HG02571 (cell line): Measurements from ENCODE around the gene PRIM2.
"Not testable (repeated sequence)": the region's sequence is repeated elsewhere in the genome, so short reads cannot be mapped to it uniquely, and the experiment has no call there.

ENCODE experiments used
- ATAC-seq: cut with Tn5 transposase; IDR thresholded peaks from one replicate; pipeline ENCODE4 v1.9.1; 2021; ENCODE audit warnings: mild to moderate bottlenecking, moderate library complexity; ENCODE audit not compliant: unreplicated experiment

PRIM2 gene

DNA sequence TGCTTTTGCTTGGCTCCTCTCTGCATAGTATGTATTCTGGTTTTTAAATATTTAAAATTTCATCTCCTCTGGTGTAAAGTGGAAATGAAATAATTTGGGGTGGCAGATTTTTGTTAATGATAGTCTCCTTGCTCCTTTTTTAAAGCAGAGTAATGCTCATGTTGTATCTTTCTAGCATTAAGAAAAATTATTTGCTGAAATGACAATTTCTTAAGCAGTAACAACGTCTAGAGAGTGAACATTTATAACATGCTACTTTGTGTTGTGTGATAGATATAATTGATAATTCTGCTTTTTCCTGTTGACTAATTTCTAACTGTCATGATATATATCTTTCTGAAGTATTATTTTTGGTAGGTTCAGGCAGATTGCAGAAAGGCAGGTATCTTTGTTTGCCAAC lies 127.4 kb downstream of the PRIM2 start:
- ATAC-seq: not testable (repeated sequence)

DNA sequence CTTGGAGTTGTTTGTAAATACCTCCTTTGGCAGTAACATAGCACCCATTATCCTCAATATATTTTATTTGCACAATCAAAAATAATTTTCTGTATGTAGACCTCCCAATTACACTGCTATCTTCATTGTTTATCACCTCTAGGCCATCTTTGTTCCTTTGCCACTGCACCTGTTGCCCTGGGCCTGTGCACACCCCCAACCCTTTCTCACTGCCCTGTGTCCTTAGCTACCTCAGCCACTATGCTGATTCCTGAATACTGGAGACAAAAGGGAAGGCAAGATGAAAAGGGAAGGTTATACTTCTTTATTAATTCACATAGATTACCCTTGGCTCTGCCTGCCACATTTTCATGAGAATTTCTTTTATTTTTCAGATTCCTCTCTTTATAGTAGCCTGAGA lies 127.9 kb downstream of the PRIM2 start:
- not testable (repeated sequence) for ATAC-seq

DNA sequence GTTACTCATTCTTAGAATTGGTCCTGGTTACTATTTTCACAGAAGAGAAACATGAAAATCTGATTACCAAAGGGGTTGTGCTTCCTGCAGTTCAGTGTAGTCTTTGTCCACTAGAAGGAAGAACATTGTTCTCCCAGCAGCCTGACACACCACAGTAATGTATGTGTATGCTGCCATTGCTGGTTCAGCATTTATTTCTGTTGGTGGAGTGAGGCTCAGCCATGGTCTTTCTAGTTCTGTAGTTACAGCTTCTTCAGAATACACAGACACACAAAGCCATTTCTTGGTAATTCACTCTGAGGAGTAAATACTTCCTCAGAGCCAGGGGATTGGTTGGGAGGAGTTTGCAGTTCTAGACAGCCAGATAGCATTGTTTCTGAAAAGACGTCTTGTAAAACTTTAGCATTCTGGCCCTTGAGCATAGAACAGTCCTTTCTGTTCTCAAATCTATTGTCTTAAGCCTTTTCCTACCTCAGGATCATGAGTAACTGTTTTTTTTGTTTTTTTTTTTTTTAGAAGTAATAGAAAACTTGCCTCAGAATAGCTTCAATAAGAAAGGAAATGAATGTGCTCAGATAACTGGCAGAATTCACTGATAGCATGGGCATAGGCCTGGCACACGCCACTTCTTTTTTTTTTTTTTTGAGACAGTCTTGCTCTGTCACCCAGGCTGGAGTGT lies 128.5 kb downstream of the PRIM2 start:
- ATAC-seq: not testable (repeated sequence)

DNA sequence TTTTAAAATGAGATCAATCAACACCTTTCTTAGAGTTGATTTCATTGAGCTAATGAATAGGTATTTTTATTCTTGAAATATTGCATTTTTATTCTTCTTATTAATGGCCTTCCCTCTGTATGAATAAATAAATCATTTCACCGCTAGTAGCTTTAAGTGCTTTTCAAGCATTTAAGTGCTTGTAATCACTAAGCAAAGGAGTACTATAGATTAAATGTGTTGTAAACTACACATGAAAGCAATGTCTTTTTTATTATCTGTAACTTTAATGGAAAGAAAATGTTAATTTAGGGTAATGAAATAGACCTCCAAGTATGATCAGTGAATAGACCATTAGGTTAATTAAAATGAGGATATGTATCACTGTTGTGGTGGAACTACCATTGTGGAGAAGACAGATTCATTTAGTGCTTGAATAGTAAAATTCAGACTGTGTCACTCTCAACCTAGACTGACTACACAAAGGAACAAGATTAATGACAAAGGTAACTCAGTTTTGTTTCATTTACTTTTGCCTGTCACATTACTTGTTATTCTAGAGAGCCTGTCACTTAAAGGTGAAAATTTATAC lies 132.2 kb downstream of the PRIM2 start:
- not testable (repeated sequence) for ATAC-seq

DNA sequence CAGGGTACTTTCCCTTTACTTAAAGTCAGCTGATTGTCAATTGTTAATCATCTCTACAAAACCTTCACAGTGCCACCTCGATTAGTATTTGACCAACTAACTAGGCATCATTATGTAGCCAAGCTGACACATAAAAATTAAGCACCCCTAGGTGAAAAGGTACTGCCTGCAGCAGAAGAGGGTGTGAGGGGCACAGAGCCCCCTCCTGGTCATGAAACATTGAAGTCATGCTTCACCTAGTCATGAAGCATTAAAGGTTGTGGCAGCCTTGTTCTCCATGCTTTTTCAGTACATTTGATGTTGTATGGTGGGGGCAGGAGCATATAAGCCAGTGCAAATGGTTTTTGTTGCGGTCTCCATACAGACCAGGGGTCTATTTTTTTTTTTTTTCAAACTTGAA lies 142.4 kb downstream of the PRIM2 start:
- not testable (repeated sequence) for ATAC-seq

DNA sequence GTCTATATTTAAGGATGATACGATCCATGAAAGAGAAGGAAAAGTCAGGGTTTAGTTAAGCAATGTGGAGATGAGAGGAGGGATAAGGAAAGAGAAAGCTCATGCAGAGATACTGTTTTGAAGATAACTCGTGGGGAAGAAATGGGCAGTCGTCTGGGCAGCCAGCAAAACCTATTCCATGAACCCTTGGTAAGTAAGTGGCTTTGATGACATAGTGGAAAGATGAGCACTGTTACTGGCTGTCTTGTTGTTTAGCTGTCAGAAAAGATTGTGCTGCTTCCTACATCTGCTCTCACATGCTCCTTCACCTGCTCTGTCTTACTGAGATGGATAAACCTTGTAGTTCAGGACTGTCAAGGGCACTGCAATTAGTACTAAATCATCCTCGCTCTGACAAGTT lies 143.6 kb downstream of the PRIM2 start:
- not testable (repeated sequence) for ATAC-seq

DNA sequence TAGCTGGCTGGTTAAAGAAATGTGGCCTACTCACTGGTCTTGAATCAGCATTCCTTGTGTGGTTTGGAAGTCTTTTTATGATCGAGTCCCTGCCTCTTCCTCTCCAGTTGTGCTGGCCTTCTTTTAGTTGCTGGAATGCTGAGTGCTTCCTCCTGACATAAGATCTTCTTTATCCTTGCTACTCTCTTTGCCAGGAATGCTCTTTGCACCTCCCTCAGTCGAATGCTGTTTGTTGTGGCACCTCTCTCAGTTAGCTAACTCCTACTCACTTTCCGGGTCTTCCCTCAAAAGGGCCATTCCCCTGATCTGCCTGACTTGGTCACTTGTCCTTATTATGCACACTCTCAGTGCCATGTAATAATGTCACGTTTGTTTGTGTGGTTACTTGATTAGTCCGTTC lies 146.4 kb downstream of the PRIM2 start:
- ATAC-seq: not testable (repeated sequence)

DNA sequence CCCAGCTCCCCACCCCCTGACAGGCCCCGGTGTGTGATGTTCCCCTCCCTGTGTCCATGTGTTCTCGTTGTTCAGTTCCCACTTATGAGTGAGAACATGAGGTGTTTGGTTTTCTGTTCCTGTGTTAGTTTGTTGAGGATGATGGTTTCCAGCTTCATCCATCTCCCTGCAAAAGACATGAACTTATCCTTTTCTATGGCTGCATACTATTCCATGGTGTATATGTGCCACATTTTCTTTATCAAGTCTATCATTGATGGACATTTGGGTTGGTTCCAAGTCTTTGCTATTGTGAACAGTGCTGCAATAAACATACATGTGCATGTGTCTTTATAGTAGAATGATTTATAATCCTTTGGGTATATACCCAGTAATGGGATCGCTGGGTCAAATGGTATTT lies 148.5 kb downstream of the PRIM2 start:
- not testable (repeated sequence) for ATAC-seq

DNA sequence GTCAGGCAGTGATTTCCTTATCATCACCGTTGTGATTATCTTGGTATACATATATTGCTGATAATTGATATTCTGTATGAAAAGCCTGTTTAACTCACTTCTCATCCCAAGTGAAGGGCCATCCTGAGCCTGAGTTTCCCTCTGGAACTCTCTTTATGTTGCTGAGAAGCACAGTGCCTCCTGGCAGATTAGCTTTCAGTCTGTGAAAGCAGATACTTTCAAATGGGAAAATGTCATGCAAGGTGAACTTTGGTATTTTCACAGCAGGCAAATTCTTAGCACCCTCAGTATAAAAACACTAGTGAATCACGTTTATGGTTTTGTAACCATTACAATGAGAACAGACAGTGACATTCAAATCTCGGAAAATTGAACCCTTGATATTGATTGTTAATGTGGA lies 151.6 kb downstream of the PRIM2 start:
- ATAC-seq: no peak

DNA sequence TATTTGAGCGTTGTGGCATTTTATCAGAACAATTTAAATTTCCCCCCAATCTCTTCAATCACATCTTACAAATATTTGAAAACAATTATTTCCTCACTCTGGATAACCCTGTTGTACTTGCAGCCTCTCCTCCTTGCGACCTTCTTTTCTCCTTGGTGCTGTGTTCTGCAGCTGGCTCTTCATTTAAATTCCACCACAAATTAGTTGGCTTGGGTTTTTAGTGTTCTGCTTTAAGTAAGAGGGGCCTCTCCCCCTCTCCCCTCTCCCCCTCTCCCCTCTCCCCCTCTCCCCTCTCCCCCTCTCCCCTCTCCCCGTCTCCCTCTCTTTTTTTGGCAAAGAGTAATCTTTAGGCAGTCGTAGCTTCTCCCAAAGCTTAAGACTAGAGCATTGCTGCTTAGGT lies 152.7 kb downstream of the PRIM2 start:
- not testable (repeated sequence) for ATAC-seq

DNA sequence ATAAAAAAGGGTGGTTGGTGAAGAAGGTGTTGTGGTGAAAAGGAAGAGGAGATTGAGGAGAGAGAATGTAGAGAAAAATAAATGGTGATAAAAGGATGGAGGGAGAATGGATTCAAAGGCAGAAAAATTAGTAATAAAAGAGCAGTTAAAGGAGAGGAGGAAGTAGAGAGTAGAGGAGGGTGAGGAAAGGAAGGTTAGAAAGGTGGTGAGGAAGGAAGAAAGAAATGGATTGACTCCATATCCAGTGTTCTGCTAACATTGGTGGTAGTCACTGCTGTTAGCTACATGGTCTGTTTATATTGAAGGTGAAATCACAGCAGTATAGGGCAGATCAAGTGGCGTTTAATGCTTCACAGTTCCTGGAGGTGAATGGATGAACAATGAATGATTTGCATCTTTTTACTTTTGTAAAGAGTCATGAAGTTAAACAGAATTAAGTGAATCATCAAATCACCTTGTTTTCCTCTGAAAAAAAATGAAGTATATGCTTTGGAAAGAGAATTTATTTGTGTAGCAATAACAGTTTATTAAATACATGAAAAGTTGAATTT lies 154.0 kb downstream of the PRIM2 start:
- ATAC-seq: not testable (repeated sequence)

DNA sequence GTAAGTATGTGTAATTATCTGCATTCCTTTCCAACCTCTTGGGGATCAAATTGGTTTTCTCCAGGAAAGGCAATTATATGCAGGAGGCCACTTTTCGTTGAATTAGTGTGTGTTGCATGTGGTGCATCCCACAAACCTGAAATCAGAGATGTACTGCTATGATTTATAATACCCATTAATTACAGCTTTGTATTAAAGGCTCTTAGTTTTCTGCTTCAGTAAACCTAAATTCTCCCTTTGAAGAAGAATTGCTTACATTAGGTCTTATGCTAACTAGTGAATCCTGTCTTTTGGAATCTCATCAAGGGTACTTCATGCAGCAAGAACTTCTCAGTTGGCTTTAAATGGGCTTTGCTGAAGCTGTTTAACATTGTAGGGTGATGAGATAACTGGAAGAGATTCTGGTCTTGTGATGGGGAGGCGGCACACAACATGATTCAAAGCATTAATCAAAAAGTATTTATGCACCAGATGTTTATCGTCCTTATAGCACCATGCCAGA lies 155.5 kb downstream of the PRIM2 start:
- not testable (repeated sequence) for ATAC-seq

DNA sequence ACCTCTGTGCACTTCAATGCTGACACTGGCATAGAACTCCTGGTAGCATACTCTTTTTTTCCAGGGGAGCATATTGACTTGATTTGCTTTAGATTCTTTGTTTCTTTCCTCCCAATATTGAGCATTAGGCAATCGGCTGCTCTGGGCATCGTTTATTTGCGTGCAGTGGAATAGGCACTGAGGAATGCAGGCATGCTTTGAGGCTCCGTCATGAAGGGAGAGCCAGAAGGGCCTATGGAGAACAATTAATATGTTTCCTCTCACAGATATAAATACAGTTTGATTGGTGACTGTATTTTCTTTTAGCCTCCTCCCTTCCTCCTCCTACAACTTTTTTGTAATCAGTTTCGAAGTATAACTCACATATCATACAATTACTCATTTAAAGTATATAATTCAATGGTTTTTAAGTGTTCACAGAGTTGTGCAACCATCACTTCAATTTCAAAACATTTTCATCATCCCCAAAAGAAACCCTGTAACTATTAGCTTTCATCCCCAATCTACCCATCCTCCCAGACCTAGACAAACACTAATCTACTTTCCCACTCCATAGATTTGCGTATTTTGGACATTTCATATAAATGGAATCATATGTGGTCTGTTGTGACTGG lies 157.5 kb downstream of the PRIM2 start:
- ATAC-seq: not testable (repeated sequence)

DNA sequence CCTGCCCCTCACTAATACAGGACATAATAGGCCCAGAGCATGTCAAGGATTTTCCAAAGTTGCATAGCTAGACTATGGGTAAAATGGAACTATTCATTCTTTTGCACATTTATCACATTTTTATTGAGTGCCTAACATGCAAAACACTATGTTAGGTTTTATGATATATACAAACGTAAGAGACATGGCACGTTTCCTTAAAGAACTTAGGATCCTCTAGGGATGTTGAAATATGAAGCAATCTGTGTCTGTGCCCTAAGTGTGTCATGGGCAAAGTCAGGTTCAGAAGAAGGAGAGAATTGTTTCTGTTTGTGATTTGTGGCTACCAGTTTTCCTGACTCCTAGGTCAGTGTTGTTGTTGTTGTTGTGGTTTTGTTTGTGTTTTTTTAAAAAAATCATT lies 158.2 kb downstream of the PRIM2 start:
- not testable (repeated sequence) for ATAC-seq

DNA sequence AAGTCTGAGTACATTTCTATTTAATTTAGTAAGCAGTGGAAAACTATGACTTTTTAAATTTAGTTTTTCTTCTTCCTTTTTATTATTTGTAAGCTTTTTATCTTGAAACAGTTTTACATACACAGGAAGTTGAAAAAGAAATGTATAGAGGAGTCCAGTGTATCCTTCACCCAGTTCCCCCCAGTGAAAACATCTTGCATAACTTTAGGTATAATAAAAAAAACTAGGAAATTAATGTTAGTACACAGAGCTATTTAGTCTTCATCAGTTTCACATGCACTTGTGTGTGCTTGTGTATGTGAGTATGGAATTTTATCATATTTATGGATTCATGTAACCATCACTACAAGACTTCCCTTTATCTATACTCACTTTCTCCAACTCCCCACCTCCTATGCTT lies 162.8 kb downstream of the PRIM2 start:
- not testable (repeated sequence) for ATAC-seq

DNA sequence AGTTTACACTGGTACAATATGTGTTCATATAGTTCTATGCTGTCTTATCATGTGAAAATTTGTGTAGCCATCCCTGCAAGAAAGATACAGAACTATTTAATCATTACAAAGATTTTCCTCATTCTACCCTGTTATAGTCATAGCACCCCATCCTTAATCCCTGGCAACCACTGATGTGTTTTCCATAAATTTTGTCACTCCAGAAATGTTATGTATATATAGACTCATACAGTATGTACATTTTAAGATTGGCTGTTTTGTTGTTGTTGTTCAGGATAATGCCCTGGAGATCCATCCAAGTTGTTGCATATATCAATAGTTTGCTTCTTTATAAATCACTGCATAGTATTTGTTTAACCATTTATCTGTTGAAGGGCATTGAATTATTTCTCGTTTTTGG lies 163.7 kb downstream of the PRIM2 start:
- not testable (repeated sequence) for ATAC-seq

DNA sequence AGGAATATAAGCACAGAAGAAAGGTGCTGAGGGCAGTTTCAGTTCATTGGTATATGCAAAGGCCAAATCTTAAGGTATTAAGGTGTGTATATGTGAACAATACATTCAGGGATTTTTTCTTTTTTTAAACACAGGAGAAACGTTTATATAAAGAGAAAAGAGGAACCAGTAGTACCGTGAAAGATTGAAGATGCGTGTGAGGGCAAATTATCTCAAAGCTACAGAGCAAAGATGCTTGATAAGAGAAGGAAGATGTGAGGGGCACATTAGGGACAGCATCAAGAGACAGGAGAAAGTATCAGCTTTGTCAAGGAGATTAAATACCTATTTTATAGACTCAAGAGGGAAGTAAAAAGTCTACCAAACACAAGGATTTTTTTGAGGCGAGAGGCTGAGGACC lies 165.0 kb downstream of the PRIM2 start:
- not testable (repeated sequence) for ATAC-seq

DNA sequence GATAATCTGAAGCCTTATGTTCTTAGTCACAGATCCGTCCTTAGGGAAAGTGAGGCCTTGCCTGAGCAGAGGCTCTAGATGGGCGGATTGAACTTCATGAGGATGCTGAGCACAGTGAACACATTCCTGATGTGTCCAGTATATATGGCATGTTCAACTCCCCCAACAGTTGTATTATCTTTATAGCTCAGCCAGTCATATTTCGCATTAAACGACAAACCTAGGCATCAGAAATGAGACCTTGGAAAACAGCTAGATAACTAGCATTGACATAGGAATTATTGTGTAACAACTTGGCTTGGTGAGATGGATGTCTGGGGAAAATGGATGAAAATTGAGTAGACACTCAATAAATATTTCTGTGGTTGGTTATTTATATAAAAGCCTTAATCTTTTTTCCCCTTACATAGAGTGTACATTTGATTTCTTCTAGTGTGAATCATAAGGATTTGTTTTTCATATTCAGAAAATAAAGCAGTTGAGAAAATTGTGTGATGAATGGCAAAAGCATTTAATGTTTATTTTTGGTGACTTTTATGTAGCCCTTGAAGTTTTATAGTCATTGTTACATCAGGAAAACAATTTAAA lies 169.2 kb downstream of the PRIM2 start:
- ATAC-seq: not testable (repeated sequence)

DNA sequence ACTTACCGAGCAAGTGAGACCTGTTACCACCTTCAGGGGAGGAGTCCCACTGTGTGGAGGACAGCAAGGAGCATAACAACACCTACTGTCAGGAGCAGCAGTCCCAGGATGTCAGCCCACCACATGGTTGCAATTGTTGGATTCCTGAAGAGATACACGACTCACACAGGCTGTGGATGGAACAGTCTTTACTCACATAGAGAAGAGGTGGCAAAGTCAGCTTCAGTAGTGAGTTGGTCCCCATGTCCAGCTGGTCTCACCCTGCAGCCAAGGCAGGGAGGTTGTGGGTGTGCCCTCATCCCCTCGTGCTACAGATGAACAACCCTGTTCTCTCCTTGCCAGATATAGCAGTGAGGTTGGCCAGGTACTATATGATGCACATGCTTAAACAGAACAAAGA lies 171.1 kb downstream of the PRIM2 start:
- ATAC-seq: not testable (repeated sequence)

DNA sequence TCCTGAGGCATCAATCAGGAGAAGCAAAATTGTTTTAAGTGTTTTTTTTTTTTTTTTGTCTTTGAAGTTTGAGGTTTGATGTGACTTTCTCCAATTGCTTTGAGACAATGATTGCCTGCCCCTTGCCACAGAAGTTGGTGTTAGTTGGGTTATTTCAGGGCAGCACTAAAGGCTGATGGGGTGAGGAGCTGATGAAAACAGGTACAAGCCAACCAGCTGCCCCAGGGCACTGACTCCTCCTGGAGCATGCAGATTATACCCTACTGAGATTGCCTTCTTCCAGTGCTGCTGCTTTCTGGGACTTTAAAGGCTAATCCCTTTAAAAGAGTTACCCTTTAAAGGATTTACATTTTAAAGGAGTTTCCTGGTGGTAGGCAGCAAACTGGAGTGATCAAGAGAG lies 172.5 kb downstream of the PRIM2 start:
- not testable (repeated sequence) for ATAC-seq

DNA sequence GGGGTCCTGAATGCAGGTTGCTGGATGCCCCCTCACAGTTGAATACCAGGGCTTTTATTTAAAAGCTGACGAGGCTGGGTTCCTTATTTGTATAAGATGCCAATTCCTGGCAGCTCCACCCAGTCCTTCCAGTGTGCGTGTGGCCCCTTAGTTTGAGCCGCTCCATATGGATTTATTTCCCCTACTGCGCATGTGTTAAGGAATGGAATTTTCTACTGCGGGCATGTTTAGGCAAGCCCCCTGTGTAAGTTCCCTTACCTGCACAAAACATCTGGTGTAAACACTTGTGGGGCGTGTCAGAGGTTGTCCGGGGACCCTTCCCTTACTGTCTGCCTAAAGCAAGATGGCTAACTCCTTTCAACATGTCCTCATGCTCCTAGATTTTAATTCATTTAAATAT lies 174.4 kb downstream of the PRIM2 start:
- ATAC-seq: not testable (repeated sequence)
